AG09309 (cell line): ENCODE results near the gene ATG7.

ENCODE experiments used
- DNase-seq: peaks from one replicate; pipeline ENCODE4 v3.0.0-alpha.2; 2010; ENCODE audit warnings: low read depth
- H3K4me3 ChIP-seq: 2 replicates; pipeline ENCODE4 v1.5.1; 2011; ENCODE audit warnings: mild to moderate bottlenecking, low read depth, low read length, moderate library complexity; ENCODE audit not compliant: control insufficient read depth
- CTCF ChIP-seq: IDR thresholded peaks from 2 replicates; pipeline ENCODE4 v1.5.1; 2011; ENCODE audit warnings: mild to moderate bottlenecking, low read depth, low read length, inconsistent platforms; ENCODE audit not compliant: insufficient read depth, control insufficient read depth; ENCODE audit errors: missing control alignments

The ATG7 gene

GRCh38 chr3:11230832-11231231 is 41.4 kb upstream of the ATG7 start:
- no peak for DNase-seq
- H3K4me3 ChIP-seq: no peak overlapping the region
- TF ChIP-seq CTCF: no peak

GRCh38 chr3:11235385-11235784 is 36.8 kb upstream of the ATG7 start:
- DNase-seq: no peak
- no peak for TF ChIP-seq CTCF

GRCh38 chr3:11236588-11237461 is 35.4 kb upstream of the ATG7 start:
- peak; percentile 71 for TF ChIP-seq CTCF
- no peak overlapping the region for H3K4me3 ChIP-seq
- DNase-seq: no peak

More at GRCh38 chr3:11235385-11235784, 36.8 kb upstream of the ATG7 start:
- H3K4me3 ChIP-seq: no peak overlapping the region

GRCh38 chr3:11238060-11238459 is 34.1 kb upstream of the ATG7 start:
- no peak for TF ChIP-seq CTCF
- H3K4me3 ChIP-seq: no peak overlapping the region
- peak; percentile 86 for DNase-seq

GRCh38 chr3:11238880-11239279 is 33.3 kb upstream of the ATG7 start:
- TF ChIP-seq CTCF: no peak
- no peak overlapping the region for H3K4me3 ChIP-seq
- DNase-seq: peak; percentile 83

GRCh38 chr3:11239796-11240195 is 32.4 kb upstream of the ATG7 start:
- TF ChIP-seq CTCF: no peak
- DNase-seq: no peak
- H3K4me3 ChIP-seq: no peak overlapping the region
